Astrocyte of the spinal cord (primary cell): ENCODE data around the gene TC2N.
"Not testable (repeated sequence)": the region's sequence is repeated elsewhere in the genome, so short reads cannot be mapped to it uniquely, and the experiment has no call there.

Experiments
- DNase-seq: peaks from one replicate; pipeline ENCODE4 v3.0.0; 2011; ENCODE audit warnings: low read depth, low spot score
- H3K4me3 ChIP-seq: 2 replicates; pipeline ENCODE4 v1.5.1; 2011; ENCODE audit warnings: low read depth, mild to moderate bottlenecking, low read length, moderate library complexity
- CTCF ChIP-seq: IDR thresholded peaks from 2 replicates; pipeline ENCODE4 v1.5.1; 2012; ENCODE audit warnings: low read depth, mild to moderate bottlenecking, low read length, inconsistent platforms
- in situ Hi-C: cut with HindIII; loops from 2 replicates; pipeline ENCODE4 v1.10.0; 2017; ENCODE audit warnings: low sequenced_read_pairs

TC2N gene

GRCh38 chr14:91872517-91873470 is 5.5 kb upstream of the TC2N start:
- H3K4me3 ChIP-seq, result no peak overlapping the region
- DNase-seq, result peak; percentile 21
- in situ Hi-C loops, result no loop called here
- no peak for TF ChIP-seq CTCF

- no peak for DNase-seq
- no peak for TF ChIP-seq CTCF
- in situ Hi-C loops, result no loop called here
- H3K4me3 ChIP-seq, result no peak overlapping the region
Measured at GRCh38 chr14:91872011-91872501, 4.7 kb upstream of the TC2N start.

- DNase-seq, H3K4me3 ChIP-seq, in situ Hi-C loops: not testable (repeated sequence)
Measured at GRCh38 chr14:91871401-91871800, 4.1 kb upstream of the TC2N start.

- no peak for TF ChIP-seq CTCF
- in situ Hi-C loops, result no loop called here
- no peak for DNase-seq
- no peak overlapping the region for H3K4me3 ChIP-seq
Measured at GRCh38 chr14:91870890-91871289, 3.6 kb upstream of the TC2N start.

GRCh38 chr14:91870001-91870400 is 2.7 kb upstream of the TC2N start:
- H3K4me3 ChIP-seq, result no peak overlapping the region
- in situ Hi-C loops, result no loop called here
- no peak for TF ChIP-seq CTCF
- DNase-seq, result no peak

GRCh38 chr14:91869556-91869955 is 2.2 kb upstream of the TC2N start:
- peak; percentile 46 for DNase-seq
- H3K4me3 ChIP-seq, result no peak overlapping the region
- no peak for TF ChIP-seq CTCF
- in situ Hi-C loops, result no loop called here
